HepG2 (cell line): ENCODE data around the gene NAT10. TPM values are rescaled to one million over a fixed set of nuclear protein-coding genes. Genes with fewer than 3 reads are reported as not detected.

ENCODE experiments used
- ASH2L ChIP-seq: fragments of 300-600, 200-600 bp; sonication (generic); IDR thresholded peaks from 2 replicates; pipeline ENCODE4 v1.7.0; 2017; ENCODE audit warnings: low read depth, mild to moderate bottlenecking, moderate library complexity, mixed read lengths, low read length; ENCODE audit not compliant: insufficient read length
- ATRX ChIP-seq: sonication (generic); formaldehyde crosslinking; IDR thresholded peaks from 2 replicates; pipeline ENCODE4 v1.4.0; 2020; ENCODE audit warnings: missing genetic modification reagents, borderline replicate concordance
- DNMT3B ChIP-seq: conservative IDR thresholded peaks from 2 replicates; pipeline ENCODE4 v1.6.1; 2016; ENCODE audit warnings: missing biosample characterization, control low read depth
- GABPA ChIP-seq, 2 experiments: IDR thresholded peaks; 2 replicates each; pipeline ENCODE4 v1.6.1; 2011 to 2016; ENCODE audit warnings: low read depth in 2 of 2, low read length in 1 of 2, missing biosample characterization in 1 of 2, missing genetic modification characterization in 1 of 2
- MBD4 ChIP-seq: IDR thresholded peaks from 2 replicates; pipeline ENCODE4 v1.6.1; 2012; ENCODE audit warnings: low read length, inconsistent platforms, borderline replicate concordance
- NFIB ChIP-seq: sonication (generic); formaldehyde crosslinking; IDR thresholded peaks from 2 replicates; pipeline ENCODE4 v1.9.0; 2021; ENCODE audit warnings: missing genetic modification reagents, mild to moderate bottlenecking, borderline replicate concordance
- SATB2 ChIP-seq: sonication (generic); formaldehyde crosslinking; IDR thresholded peaks from 2 replicates; pipeline ENCODE4 v1.5.0; 2020; ENCODE audit warnings: missing genetic modification reagents
- ZBTB21 ChIP-seq: sonication (generic); formaldehyde crosslinking; IDR thresholded peaks from 2 replicates; pipeline ENCODE4 v1.4.0; 2020; ENCODE audit warnings: missing genetic modification reagents
- ZC3H13 ChIP-seq: sonication (generic); formaldehyde crosslinking; IDR thresholded peaks from 2 replicates; pipeline ENCODE4 v1.8.1; 2023; ENCODE audit warnings: mild to moderate bottlenecking, missing genetic modification reagents, moderate library complexity
- ZNF205 ChIP-seq: IDR thresholded peaks from 2 replicates; pipeline ENCODE4 v1.6.1; 2018; ENCODE audit warnings: missing biosample characterization, missing genetic modification reagents
- ZNF292 ChIP-seq: sonication (generic); formaldehyde crosslinking; IDR thresholded peaks from 2 replicates; pipeline ENCODE4 v1.8.1; 2022; ENCODE audit warnings: mild to moderate bottlenecking, low read depth, missing genetic modification reagents, borderline replicate concordance
- ZNF430 ChIP-seq: sonication (generic); formaldehyde crosslinking; IDR thresholded peaks from 2 replicates; pipeline ENCODE4 v1.9.0; 2021; ENCODE audit warnings: mild to moderate bottlenecking, missing genetic modification reagents
- ZNF557 ChIP-seq: sonication (generic); formaldehyde crosslinking; IDR thresholded peaks from 2 replicates; pipeline ENCODE4 v1.4.0; 2020; ENCODE audit warnings: missing genetic modification reagents
- ZNF724P ChIP-seq: sonication (generic); formaldehyde crosslinking; IDR thresholded peaks from 2 replicates; pipeline ENCODE4 v1.8.0; 2022; ENCODE audit warnings: missing genetic modification reagents, borderline replicate concordance
- polyA plus RNA-seq, 8 experiments: library from polyadenylated mRNA; depleted of rRNA in 3 of 8; stranded (reverse) in 7 of 8; unstranded in 1 of 8; fragments of >200 nt; fragmentation: Illumina TruSeq in 4 of 8; extraction: Trizol in 4 of 8; gene quantifications; 2 replicates each; pipeline versions ENCODE4 v1.2.1 to v1.2.3, GENCODE V29; 2011 to 2016; ENCODE audit warnings: low read depth in 4 of 8, missing spikeins in 1 of 8, mixed read lengths in 1 of 8; ENCODE audit not compliant: insufficient read depth in 1 of 8
- total RNA-seq, 5 experiments: library from RNA; depleted of rRNA; stranded (reverse); fragments of >200 nt; fragmentation: Illumina TruSeq; extraction: Trizol; gene quantifications; 2 replicates each; pipeline ENCODE4 v1.2.3, GENCODE V29; 2016; ENCODE audit warnings: low read depth in 1 of 5
- TF ChIP-seq, protein P1 (sequence below): sonication (generic); formaldehyde crosslinking; IDR thresholded peaks from 2 replicates; pipeline ENCODE4 v1.8.1; 2022; ENCODE audit warnings: low read depth, mild to moderate bottlenecking, missing genetic modification reagents
- TF ChIP-seq, protein P2 (sequence below): IDR thresholded peaks from 2 replicates; pipeline ENCODE4 v1.6.1; 2016; ENCODE audit warnings: low read depth, borderline replicate concordance
- TF ChIP-seq, protein P3 (sequence below): sonication (generic); formaldehyde crosslinking; IDR thresholded peaks from 2 replicates; pipeline ENCODE4 v1.4.0; 2020; ENCODE audit warnings: mild to moderate bottlenecking, missing genetic modification reagents
- TF ChIP-seq, protein P4 (sequence below): sonication (generic); formaldehyde crosslinking; IDR thresholded peaks from 2 replicates; pipeline ENCODE4 v1.4.0; 2020; ENCODE audit warnings: missing genetic modification reagents
- TF ChIP-seq, protein P5 (sequence below): fragments of 450-650 bp; IDR thresholded peaks from 2 replicates; pipeline ENCODE4 v1.6.1; 2017

Gene NAT10
- total and polyA plus RNA-seq, 2 of the 13 experiments (the other 11 are each of a cell fraction or from before 2014, with no cell fraction given), result 33.9 to 51.9 TPM

DNA sequence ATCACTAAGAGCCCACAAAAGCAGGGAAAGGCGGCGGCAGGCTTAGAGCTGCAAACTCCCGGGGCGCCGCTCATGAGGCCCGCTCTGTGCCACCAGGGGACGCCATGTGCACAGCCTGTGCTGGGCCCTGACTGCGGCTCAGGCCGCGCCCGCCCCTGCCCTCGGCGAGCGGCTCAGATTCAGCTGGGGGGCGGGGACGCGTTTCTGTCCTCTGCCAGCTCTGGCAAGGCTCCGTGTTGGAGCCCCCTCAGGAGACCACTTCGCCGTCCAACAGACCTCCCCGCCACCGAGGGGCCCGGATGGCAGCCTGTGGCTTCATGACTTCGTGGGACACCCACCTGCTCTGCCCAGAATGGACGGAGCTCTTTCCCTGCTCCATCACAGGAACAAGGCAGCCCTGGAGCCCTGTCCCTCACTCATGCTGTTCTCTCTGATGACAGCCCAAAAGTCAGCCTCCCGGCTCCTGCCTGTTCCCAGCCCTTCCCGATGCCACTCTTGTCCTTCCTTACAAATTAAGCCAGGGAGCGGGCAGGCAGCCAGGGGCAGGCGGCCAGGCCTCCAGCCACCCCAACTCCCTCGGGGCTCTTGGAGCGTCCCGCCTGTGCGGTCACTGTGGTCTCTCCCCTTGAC lies 69.1 kb downstream of the NAT10 start (continued):
- TF ChIP-seq, protein P1, sequence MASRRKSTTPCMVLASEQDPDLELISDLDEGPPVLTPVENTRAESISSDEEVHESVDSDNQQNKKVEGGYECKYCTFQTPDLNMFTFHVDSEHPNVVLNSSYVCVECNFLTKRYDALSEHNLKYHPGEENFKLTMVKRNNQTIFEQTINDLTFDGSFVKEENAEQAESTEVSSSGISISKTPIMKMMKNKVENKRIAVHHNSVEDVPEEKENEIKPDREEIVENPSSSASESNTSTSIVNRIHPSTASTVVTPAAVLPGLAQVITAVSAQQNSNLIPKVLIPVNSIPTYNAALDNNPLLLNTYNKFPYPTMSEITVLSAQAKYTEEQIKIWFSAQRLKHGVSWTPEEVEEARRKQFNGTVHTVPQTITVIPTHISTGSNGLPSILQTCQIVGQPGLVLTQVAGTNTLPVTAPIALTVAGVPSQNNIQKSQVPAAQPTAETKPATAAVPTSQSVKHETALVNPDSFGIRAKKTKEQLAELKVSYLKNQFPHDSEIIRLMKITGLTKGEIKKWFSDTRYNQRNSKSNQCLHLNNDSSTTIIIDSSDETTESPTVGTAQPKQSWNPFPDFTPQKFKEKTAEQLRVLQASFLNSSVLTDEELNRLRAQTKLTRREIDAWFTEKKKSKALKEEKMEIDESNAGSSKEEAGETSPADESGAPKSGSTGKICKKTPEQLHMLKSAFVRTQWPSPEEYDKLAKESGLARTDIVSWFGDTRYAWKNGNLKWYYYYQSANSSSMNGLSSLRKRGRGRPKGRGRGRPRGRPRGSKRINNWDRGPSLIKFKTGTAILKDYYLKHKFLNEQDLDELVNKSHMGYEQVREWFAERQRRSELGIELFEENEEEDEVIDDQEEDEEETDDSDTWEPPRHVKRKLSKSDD (CRISPR knock-in tag), result no peak
- TF ChIP-seq, protein P2, sequence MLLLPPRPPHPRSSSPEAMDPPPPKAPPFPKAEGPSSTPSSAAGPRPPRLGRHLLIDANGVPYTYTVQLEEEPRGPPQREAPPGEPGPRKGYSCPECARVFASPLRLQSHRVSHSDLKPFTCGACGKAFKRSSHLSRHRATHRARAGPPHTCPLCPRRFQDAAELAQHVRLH, result peak; percentile 67; the same call in 1 of the 2 replicates
- TF ChIP-seq DNMT3B (CRISPR knock-in tag) (no peak), ASH2L (no peak), ZNF724P (CRISPR knock-in tag) (0 out of 2 replicates have a peak, but pooled peaks have one; percentile 18), GABPA (IDR thresholded peaks at IDR 0.05; ENCODE audit: low read depth, low read length) (no peak), GABPA (CRISPR knock-in tag; IDR thresholded peaks at IDR 0.05; ENCODE audit: low read depth) (no peak), ZNF292 (CRISPR knock-in tag) (no peak), SATB2 (CRISPR knock-in tag) (no peak), ZC3H13 (CRISPR knock-in tag) (no peak), NFIB (no peak), ATRX (CRISPR knock-in tag) (no peak), ZNF205 (CRISPR knock-in tag) (no peak), ZNF557 (no peak), ZBTB21 (CRISPR knock-in tag) (no peak), MBD4 (no peak), ZNF430 (no peak)
- TF ChIP-seq, protein P3, sequence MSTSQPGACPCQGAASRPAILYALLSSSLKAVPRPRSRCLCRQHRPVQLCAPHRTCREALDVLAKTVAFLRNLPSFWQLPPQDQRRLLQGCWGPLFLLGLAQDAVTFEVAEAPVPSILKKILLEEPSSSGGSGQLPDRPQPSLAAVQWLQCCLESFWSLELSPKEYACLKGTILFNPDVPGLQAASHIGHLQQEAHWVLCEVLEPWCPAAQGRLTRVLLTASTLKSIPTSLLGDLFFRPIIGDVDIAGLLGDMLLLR (CRISPR knock-in tag), result 0 out of 2 replicates have a peak, but pooled peaks have one; percentile 45
- TF ChIP-seq, protein P4, sequence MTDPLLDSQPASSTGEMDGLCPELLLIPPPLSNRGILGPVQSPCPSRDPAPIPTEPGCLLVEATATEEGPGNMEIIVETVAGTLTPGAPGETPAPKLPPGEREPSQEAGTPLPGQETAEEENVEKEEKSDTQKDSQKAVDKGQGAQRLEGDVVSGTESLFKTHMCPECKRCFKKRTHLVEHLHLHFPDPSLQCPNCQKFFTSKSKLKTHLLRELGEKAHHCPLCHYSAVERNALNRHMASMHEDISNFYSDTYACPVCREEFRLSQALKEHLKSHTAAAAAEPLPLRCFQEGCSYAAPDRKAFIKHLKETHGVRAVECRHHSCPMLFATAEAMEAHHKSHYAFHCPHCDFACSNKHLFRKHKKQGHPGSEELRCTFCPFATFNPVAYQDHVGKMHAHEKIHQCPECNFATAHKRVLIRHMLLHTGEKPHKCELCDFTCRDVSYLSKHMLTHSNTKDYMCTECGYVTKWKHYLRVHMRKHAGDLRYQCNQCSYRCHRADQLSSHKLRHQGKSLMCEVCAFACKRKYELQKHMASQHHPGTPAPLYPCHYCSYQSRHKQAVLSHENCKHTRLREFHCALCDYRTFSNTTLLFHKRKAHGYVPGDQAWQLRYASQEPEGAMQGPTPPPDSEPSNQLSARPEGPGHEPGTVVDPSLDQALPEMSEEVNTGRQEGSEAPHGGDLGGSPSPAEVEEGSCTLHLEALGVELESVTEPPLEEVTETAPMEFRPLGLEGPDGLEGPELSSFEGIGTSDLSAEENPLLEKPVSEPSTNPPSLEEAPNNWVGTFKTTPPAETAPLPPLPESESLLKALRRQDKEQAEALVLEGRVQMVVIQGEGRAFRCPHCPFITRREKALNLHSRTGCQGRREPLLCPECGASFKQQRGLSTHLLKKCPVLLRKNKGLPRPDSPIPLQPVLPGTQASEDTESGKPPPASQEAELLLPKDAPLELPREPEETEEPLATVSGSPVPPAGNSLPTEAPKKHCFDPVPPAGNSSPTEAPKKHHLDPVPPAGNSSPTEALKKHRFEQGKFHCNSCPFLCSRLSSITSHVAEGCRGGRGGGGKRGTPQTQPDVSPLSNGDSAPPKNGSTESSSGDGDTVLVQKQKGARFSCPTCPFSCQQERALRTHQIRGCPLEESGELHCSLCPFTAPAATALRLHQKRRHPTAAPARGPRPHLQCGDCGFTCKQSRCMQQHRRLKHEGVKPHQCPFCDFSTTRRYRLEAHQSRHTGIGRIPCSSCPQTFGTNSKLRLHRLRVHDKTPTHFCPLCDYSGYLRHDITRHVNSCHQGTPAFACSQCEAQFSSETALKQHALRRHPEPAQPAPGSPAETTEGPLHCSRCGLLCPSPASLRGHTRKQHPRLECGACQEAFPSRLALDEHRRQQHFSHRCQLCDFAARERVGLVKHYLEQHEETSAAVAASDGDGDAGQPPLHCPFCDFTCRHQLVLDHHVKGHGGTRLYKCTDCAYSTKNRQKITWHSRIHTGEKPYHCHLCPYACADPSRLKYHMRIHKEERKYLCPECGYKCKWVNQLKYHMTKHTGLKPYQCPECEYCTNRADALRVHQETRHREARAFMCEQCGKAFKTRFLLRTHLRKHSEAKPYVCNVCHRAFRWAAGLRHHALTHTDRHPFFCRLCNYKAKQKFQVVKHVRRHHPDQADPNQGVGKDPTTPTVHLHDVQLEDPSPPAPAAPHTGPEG (CRISPR knock-in tag), result no peak
- TF ChIP-seq, protein P5, sequence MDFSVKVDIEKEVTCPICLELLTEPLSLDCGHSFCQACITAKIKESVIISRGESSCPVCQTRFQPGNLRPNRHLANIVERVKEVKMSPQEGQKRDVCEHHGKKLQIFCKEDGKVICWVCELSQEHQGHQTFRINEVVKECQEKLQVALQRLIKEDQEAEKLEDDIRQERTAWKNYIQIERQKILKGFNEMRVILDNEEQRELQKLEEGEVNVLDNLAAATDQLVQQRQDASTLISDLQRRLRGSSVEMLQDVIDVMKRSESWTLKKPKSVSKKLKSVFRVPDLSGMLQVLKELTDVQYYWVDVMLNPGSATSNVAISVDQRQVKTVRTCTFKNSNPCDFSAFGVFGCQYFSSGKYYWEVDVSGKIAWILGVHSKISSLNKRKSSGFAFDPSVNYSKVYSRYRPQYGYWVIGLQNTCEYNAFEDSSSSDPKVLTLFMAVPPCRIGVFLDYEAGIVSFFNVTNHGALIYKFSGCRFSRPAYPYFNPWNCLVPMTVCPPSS, result no peak
